Endothelial cell of umbilical vein (primary cell): Measurements from ENCODE around the gene CDKN1C. TPM values are rescaled to one million over a fixed set of nuclear protein-coding genes. Genes with fewer than 3 reads are reported as not detected.

Experiments
- BruUV-seq: library from RNA; stranded (reverse); fragments of 400-500 nt; replicated peaks from 2 replicates; lab custom pipeline; 2021; lab: Mats Ljungman, UMichigan
- CTCF ChIA-PET: fragments of 300-600, 350-600 bp; sonication (Branson Sonifier 250); formaldehyde crosslinking; loops from one replicate; lab custom pipeline; 2021; ENCODE audit warnings: antibody characterized with exemption, inconsistent platforms; lab: Charles Lee
- POLR2A ChIA-PET: fragments of 300-600, 350-600 bp; sonication (Branson Sonifier 250); formaldehyde crosslinking; loops from one replicate; lab custom pipeline; 2021; ENCODE audit warnings: antibody characterized with exemption, inconsistent platforms; lab: Charles Lee
- DNase-seq: peaks from one replicate; pipeline ENCODE4 v3.0.0-alpha.2; 2011; ENCODE audit warnings: low read depth, low spot score
- FAIRE-seq: peaks from 2 replicates; lab custom pipeline; 2011; peaks lifted over from hg19 to GRCh38; lab: Jason Lieb, UNC
- H2AFZ ChIP-seq: 2 replicates; pipeline ENCODE4 v1.6.0; 2012; ENCODE audit warnings: low read depth, low read length, control low read depth, inconsistent platforms
- H3K27ac ChIP-seq: 2 replicates; pipeline ENCODE4 v1.5.1; 2011; ENCODE audit warnings: low read depth, mild to moderate bottlenecking, control low read depth, low read length, moderate library complexity; ENCODE audit not compliant: insufficient read depth
- H3K27me3 ChIP-seq, 2 experiments: 2 replicates each; pipeline versions ENCODE4 v1.6.0 to v1.6.1; 2011; ENCODE audit warnings: low read length in 2 of 2, mixed read lengths in 1 of 2; ENCODE audit not compliant: control insufficient read depth in 2 of 2, insufficient read depth in 2 of 2
- H3K36me3 ChIP-seq, 2 experiments: 2 replicates in 1 of 2; 3 replicates in 1 of 2; pipeline ENCODE4 v1.5.1; 2011; ENCODE audit warnings: low read length in 2 of 2, mild to moderate bottlenecking in 1 of 2, moderate library complexity in 1 of 2; ENCODE audit not compliant: control insufficient read depth in 2 of 2, insufficient read depth in 2 of 2; ENCODE audit errors: extremely low read depth in 1 of 2
- H3K4me1 ChIP-seq: 3 replicates; pipeline ENCODE4 v1.5.1; 2011; ENCODE audit warnings: mild to moderate bottlenecking, low read length; ENCODE audit not compliant: control insufficient read depth, insufficient read depth; ENCODE audit errors: extremely low read depth
- H3K4me2 ChIP-seq: 2 replicates; pipeline ENCODE4 v1.6.1; 2011; ENCODE audit warnings: low read length, control low read depth, mixed read lengths; ENCODE audit not compliant: insufficient read depth
- H3K4me3 ChIP-seq, 3 experiments: fragments of 200-600 bp in 1 of 3; sonication (generic), shearing (Covaris generic) in 1 of 3; replicated peaks in 1 of 3; 2 replicates each; pipeline ENCODE4 v1.5.1; 2011 to 2016; ENCODE audit warnings: control low read depth in 3 of 3, low read length in 3 of 3, mild to moderate bottlenecking in 2 of 3, inconsistent platforms in 1 of 3, low read depth in 1 of 3, moderate library complexity in 1 of 3; ENCODE audit not compliant: insufficient read depth in 1 of 3
- H3K79me2 ChIP-seq: 2 replicates; pipeline ENCODE4 v1.6.0; 2012; ENCODE audit warnings: low read length, inconsistent platforms; ENCODE audit not compliant: control insufficient read depth, insufficient read depth
- H3K9ac ChIP-seq: replicated peaks from 2 replicates; pipeline ENCODE3; 2011; ENCODE audit warnings: low read length, control low read depth; ENCODE audit not compliant: insufficient read depth; ENCODE audit errors: extremely low read depth
- H3K9me1 ChIP-seq: replicated peaks from 3 replicates; pipeline ENCODE4 v1.6.0; 2011; ENCODE audit warnings: mild to moderate bottlenecking, low read length; ENCODE audit not compliant: control insufficient read depth, insufficient read depth; ENCODE audit errors: extremely low read depth
- H3K9me3 ChIP-seq: replicated peaks from 2 replicates; pipeline ENCODE4 v1.5.1; 2012; ENCODE audit warnings: low read length, inconsistent platforms; ENCODE audit not compliant: control insufficient read depth, insufficient read depth
- H4K20me1 ChIP-seq: replicated peaks from 2 replicates; pipeline ENCODE3; 2011; ENCODE audit warnings: mild to moderate bottlenecking, low read length; ENCODE audit not compliant: control insufficient read depth, insufficient read depth; ENCODE audit errors: extremely low read depth
- CTCF ChIP-seq, 2 donors: IDR thresholded peaks; 1 replicate in 1 of 2; 2 replicates in 1 of 2; pipeline ENCODE4 v1.5.1; 2011; ENCODE audit warnings: low read length in 2 of 2, mild to moderate bottlenecking in 2 of 2, moderate library complexity in 2 of 2, control low read depth in 1 of 2, inconsistent platforms in 1 of 2, low read depth in 1 of 2; ENCODE audit not compliant: insufficient read depth in 1 of 2; ENCODE audit errors: extremely low read depth in 1 of 2
- EZH2 ChIP-seq: IDR thresholded peaks from 2 replicates; pipeline ENCODE4 v1.6.1; 2012; ENCODE audit warnings: borderline replicate concordance, low read depth, mild to moderate bottlenecking, moderate library complexity, low read length, inconsistent platforms; ENCODE audit not compliant: severe bottlenecking
- FOS ChIP-seq: IDR thresholded peaks from 2 replicates; pipeline ENCODE4 v1.6.1; 2011; ENCODE audit warnings: mild to moderate bottlenecking, low read length, moderate library complexity, borderline replicate concordance; ENCODE audit not compliant: insufficient read depth
- GATA2 ChIP-seq: IDR thresholded peaks from 2 replicates; pipeline ENCODE4 v1.7.0; 2011; ENCODE audit warnings: low read depth, mild to moderate bottlenecking, moderate library complexity, mixed read lengths, low read length; ENCODE audit not compliant: insufficient read length, insufficient read depth
- JUN ChIP-seq: IDR thresholded peaks from 2 replicates; pipeline ENCODE4 v1.6.1; 2011; ENCODE audit warnings: borderline replicate concordance, low read depth; ENCODE audit not compliant: insufficient read length, insufficient read depth
- MAX ChIP-seq: IDR thresholded peaks from 2 replicates; pipeline ENCODE4 v1.6.1; 2011; ENCODE audit not compliant: insufficient read depth, insufficient read length
- MYC ChIP-seq: IDR thresholded peaks from one replicate; pipeline ENCODE4 v1.6.1; 2011; ENCODE audit warnings: mild to moderate bottlenecking, low read depth, low read length
- POLR2A ChIP-seq: IDR thresholded peaks from 2 replicates; pipeline ENCODE4 v1.6.1; 2012; ENCODE audit warnings: low read depth, mild to moderate bottlenecking, control low read depth, low read length
- POLR2AphosphoS5 ChIP-seq: IDR thresholded peaks from 2 replicates; pipeline ENCODE4 v1.6.1; 2012; ENCODE audit warnings: low read depth, mild to moderate bottlenecking, control low read depth, low read length, moderate library complexity; ENCODE audit not compliant: insufficient read depth
- dilution Hi-C: fragments of 300-500 bp; cut with MboI; formaldehyde crosslinking; loops from one replicate; pipeline ENCODE4 v1.15.0; 2019; ENCODE audit warnings: low sequenced_read_pairs; ENCODE audit not compliant: extremely low pct_ligation_motif_present
- intact Hi-C: fragments of 100-400 bp; cut with micrococcal nuclease; formaldehyde crosslinking; loops from one replicate; pipeline ENCODE4 v1.10.0; 2022
- polyA plus RNA-seq, 4 experiments: library from polyadenylated mRNA; depleted of rRNA in 3 of 4; stranded (reverse) in 3 of 4; unstranded in 1 of 4; fragments of >200 nt; gene quantifications; 2 replicates each; pipeline versions ENCODE4 v1.2.1 to v1.2.3, GENCODE V29; 2011 to 2012; ENCODE audit warnings: missing spikeins in 1 of 4
- total RNA-seq: library from RNA; stranded (reverse); gene quantifications from 2 replicates; pipeline ENCODE4 v1.2.3, GENCODE V29; 2021

CDKN1C gene
- total and polyA plus RNA-seq, 2 donors (not counting 3 experiments of a cell fraction or from before 2014, with no cell fraction given) = 4.1 to 9.0 TPM

GRCh38 chr11:2853997-2854560 is 31.5 kb downstream of the CDKN1C start:
- H3K4me1 ChIP-seq = no peaks in the 10 kb centered on the region
- H3K27me3 ChIP-seq = no peaks in the 10 kb centered on the region
- no TSS peak for BruUV-seq
- no peak overlapping the region for H3K27ac ChIP-seq
- H3K4me2 ChIP-seq = no peak overlapping the region
- H3K79me2 ChIP-seq = no peaks in the 10 kb centered on the region
- dilution Hi-C loops = no loop called here
- H3K36me3 ChIP-seq = no peaks in the 10 kb centered on the region
- no peaks in the 10 kb centered on the region for H3K9me3 ChIP-seq
- H4K20me1 ChIP-seq = no peaks in the 10 kb centered on the region
- ChIA-PET CTCF (no interaction called here), POLR2A (no interaction called here)
- DNase-seq = no peak
- no peaks in the 10 kb centered on the region for H3K9me1 ChIP-seq
- intact Hi-C loops = no loop called here
- TF ChIP-seq GATA2 (no peak), MYC (no peak), EZH2 (no peak), POLR2A (no peak), CTCF (IDR thresholded peaks at IDR 0.05; ENCODE audit: extremely low read depth in 1 of 2, insufficient read depth in 1 of 2, low read depth in 1 of 2, low read length in 2 of 2) (no peak), MAX (no peak), FOS (no peak), POLR2AphosphoS5 (no peak), JUN (no peak)
- no peak overlapping the region for H2AFZ ChIP-seq
- no peak overlapping the region for H3K4me3 ChIP-seq
- FAIRE-seq = no peak
- H3K9ac ChIP-seq = no peak overlapping the region
